Activated CD4-positive, alpha-beta memory T cell treated with anti-CD3 and anti-CD28 coated beads, Interleukin-2, amount 10 ng/mL, durations not matched to agents 7 days and 5 days (primary cell): ENCODE measurements around the gene GATA2. TPM values are rescaled to one million over a fixed set of nuclear protein-coding genes. Genes with fewer than 3 reads are reported as not detected.
A peak's percentile ranks its signal among the peaks of the same experiment; 100 is the strongest.

ENCODE experiments used
- CTCF ChIA-PET: fragments of 350-600 bp; sonication (Branson Sonifier 250); formaldehyde crosslinking; loops from one replicate; lab custom pipeline; 2021; ENCODE audit warnings: antibody characterized with exemption, inconsistent platforms; lab: Charles Lee
- POLR2A ChIA-PET: fragments of 350-600 bp; sonication (Branson Sonifier 250); formaldehyde crosslinking; loops from one replicate; lab custom pipeline; 2021; ENCODE audit warnings: antibody characterized with exemption; lab: Charles Lee
- DNase-seq: peaks from one replicate; pipeline ENCODE4 v3.0.0-alpha.2; 2020
- H3K27ac Mint-ChIP-seq: one replicate; pipeline ENCODE4 v1.8.0; 2021; ENCODE audit warnings: mild to moderate bottlenecking, mixed read lengths
- H3K27me3 Mint-ChIP-seq: one replicate; pipeline ENCODE4 v1.8.0; 2021; ENCODE audit warnings: mixed read lengths
- H3K36me3 Mint-ChIP-seq: one replicate; pipeline ENCODE4 v1.8.0; 2021; ENCODE audit warnings: low read depth, mixed read lengths
- H3K4me1 Mint-ChIP-seq: one replicate; pipeline ENCODE4 v1.8.0; 2021; ENCODE audit warnings: mixed read lengths
- H3K4me3 Mint-ChIP-seq: one replicate; pipeline ENCODE4 v1.8.0; 2021; ENCODE audit warnings: mild to moderate bottlenecking, mixed read lengths
- H3K9me3 Mint-ChIP-seq: one replicate; pipeline ENCODE4 v1.8.0; 2021; ENCODE audit warnings: mixed read lengths
- total RNA-seq, 2 experiments: library from RNA; stranded (reverse); gene quantifications; one replicate each; pipeline ENCODE4 v1.2.3, GENCODE V29; 2021

GATA2 gene
- under 1 TPM; 0.08 to 0.23 TPM for total RNA-seq

DNA sequence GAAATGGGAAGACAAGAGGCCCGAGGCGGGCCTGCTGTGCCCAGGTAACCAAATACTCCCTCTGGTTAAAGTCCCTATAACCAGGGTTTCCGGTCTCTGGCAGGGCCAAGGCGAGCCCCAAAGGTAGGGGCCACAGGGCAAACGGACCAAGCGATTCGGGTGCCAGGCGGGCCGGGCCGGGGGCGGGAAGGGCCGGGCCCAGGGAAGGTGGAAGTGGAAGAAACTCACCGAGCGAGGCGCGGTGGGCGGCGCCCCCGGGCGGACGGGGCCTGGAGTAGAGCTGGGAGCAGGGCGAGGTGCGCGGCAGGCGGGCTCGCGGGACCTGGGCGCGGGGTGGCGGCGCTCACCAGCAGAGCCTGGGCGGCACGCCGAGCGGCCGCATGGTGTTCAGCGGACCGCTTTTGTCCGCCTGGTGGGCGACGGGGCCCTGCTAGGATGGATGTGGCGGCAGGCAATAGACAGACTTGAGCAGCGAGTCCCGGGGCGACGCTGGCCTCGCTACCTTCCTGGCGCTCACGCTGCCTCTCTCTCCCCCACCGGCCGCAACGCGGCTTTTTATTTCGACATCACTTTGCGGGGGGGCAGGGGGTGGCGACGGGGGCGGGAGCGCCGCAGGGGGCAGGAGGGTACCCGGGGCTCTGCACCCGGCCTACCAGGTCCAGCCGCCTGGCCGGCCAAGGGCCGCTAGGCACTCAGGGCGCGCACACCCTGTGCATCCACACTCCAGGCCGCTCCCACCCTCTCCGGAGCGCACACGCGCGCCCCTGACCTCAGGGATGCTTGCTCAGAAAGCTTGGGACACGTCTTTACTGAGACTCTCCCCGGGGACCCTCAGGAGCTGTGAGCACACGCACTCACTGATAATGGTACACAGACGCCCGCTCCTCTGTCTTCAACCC, at the start of gene GATA2:
Gene GATA2, minus strand, starts transcription at position 531 of the 899 bp plus-strand sequence. CDS start 6,170 bp downstream, outside the sequence.
- peak within 1 kb of the TSS; percentile 30 for H3K4me3 Mint-ChIP-seq
- H3K36me3 Mint-ChIP-seq, result no peaks in the 10 kb centered on the region
- no peak for DNase-seq
- ChIA-PET POLR2A (no interaction called here), CTCF (no interaction called here)
- no peaks in the 10 kb centered on the region for H3K9me3 Mint-ChIP-seq
- peaks cover 66% of the 10 kb centered on the region for H3K27me3 Mint-ChIP-seq
- H3K4me1 Mint-ChIP-seq, result peaks cover 25% of the 10 kb centered on the region
- peak within 1 kb of the TSS; percentile 40 for H3K27ac Mint-ChIP-seq

DNA sequence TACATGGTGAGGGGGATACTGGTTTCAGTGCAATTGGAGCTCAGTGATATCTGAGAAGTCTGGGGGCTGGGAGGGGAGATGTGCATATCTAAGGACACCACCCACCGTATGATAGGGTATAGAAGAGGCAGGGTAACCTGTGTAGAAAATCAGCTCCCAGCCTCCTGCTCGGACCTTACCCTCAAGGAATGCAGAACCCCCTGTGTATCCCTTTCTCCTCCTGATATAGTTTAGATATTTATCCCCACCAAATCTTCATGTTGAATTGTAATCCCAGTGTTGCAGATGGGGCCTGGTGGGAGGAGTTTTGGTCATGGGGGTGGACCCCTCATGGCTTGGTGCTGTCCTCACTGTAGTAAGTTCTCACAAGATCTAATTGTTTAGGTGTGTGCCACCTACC, 48.2 kb upstream of the GATA2 start:
- ChIA-PET POLR2A (no interaction called here), CTCF (no interaction called here)
- H3K4me1 Mint-ChIP-seq, result no peaks in the 10 kb centered on the region
- peaks cover 37% of the 10 kb centered on the region for H3K27me3 Mint-ChIP-seq
- no peak overlapping the region for H3K4me3 Mint-ChIP-seq
- H3K36me3 Mint-ChIP-seq, result no peaks in the 10 kb centered on the region
- H3K9me3 Mint-ChIP-seq, result no peaks in the 10 kb centered on the region
- no peak for DNase-seq
- H3K27ac Mint-ChIP-seq, result no peak overlapping the region

DNA sequence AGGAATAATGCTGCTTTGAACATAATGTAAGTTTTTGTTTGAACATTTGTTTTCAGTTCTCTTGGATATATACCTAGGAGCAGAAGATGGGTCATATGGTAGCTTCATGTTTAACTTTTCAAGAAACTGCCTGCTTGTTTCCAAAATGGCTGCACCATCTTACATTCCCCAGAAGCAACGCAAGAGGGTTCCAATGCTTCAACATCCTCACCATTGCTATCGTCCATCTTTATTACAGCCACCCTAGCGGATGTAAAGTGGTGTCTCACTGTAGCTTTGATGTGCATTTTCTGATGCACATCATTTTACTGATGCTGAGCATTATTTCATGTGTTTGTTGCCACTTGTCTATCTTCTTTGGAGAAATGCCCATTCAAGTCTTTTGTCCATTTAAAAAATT, 46.4 kb upstream of the GATA2 start:
- H3K27ac Mint-ChIP-seq, result no peak overlapping the region
- no peaks in the 10 kb centered on the region for H3K36me3 Mint-ChIP-seq
- peaks cover 50% of the 10 kb centered on the region for H3K27me3 Mint-ChIP-seq
- ChIA-PET POLR2A (no interaction called here), CTCF (interaction anchor here (0.5 kb wide), 1 partner anchor 10 kb away, joined by 3 read pairs; no protein-coding TSS in a partner anchor)
- no peak for DNase-seq
- H3K4me1 Mint-ChIP-seq, result no peaks in the 10 kb centered on the region
- H3K4me3 Mint-ChIP-seq, result no peak overlapping the region
- no peaks in the 10 kb centered on the region for H3K9me3 Mint-ChIP-seq

DNA sequence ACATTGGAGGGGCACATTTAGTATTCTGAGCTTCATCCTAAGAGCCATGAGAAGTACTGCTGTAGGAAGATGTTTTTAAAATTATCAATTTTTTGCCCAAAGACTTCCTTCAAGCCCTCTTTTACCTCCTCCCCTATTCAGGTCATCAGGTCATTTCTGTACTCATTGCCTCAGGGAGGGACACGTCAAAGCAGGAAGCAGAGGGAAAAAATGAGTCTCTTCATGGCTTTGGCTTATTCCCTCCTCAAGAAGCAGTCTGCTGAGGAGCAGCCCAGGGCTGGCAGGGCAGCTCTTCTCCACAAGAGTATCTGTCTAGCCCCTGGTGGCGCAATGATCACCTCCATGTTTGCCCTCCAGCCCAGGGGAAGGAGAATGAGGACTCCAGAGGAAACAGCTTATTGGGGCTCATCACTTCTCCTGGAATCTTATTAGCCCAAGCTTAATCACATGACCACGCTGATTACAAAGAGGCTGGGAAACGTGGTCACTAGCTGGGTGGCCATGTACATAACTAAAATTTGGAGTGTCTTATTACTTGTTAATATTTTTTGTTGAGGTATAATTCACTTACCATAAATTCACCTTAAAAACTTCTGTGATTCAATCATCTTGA, 44.2 kb upstream of the GATA2 start:
- CTCF ChIA-PET, result no interaction called here
- H3K27me3 Mint-ChIP-seq, result peaks cover 62% of the 10 kb centered on the region
- no peaks in the 10 kb centered on the region for H3K4me1 Mint-ChIP-seq
- H3K4me3 Mint-ChIP-seq, result no peak overlapping the region
- no peaks in the 10 kb centered on the region for H3K9me3 Mint-ChIP-seq
- H3K27ac Mint-ChIP-seq, result no peak overlapping the region
- no peak for DNase-seq
- POLR2A ChIA-PET, result no interaction called here
- no peaks in the 10 kb centered on the region for H3K36me3 Mint-ChIP-seq

DNA sequence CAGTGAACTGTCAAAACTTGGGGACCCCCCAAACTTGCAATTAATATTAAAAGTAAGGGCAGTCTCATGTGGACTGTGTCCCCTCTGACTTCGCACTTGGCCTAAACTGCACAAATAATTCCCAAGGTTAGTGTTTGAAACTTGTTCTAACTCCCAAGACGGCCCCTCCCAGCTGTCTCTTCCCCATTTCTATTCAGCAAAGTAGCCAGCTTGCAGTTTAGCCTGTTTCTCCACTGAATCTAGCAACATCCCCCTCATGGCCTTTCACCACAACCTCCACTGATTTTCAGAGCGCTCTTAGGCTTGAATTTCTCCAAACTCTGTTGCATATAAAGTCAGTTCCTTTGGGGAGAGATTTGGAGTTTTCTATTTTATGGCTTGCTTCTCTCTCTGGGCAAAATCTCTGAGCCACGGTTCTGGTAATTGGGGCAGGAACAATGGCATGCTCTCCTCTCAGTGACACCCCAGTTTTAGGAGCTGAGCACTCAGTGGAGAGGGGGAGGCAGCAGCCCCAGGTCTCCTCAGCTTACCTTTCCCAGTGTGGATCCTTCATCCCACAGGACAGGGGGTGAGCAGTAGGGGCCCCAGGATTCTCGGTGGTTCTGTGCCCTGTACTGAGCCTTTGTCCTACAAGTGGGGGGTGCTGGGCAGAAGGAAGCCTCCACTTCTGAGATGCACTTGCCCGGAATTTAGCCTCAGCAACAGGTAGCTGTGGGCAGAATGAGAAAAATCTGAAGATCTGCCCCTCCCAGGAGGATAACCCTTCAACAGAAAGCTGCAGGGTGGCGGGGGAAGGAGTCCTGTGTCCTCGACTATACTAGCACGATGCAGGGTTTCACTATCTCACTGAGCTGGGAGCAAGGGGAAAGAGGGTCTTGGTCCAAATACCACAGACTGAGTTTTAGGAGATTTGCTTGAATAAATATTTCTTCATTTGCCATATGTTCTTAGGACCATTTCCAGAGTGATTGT, 39.3 kb upstream of the GATA2 start:
- peaks cover 67% of the 10 kb centered on the region for H3K27me3 Mint-ChIP-seq
- no peaks in the 10 kb centered on the region for H3K4me1 Mint-ChIP-seq
- no peaks in the 10 kb centered on the region for H3K36me3 Mint-ChIP-seq
- no peaks in the 10 kb centered on the region for H3K9me3 Mint-ChIP-seq
- no peak for DNase-seq
- H3K4me3 Mint-ChIP-seq, result no peak overlapping the region
- CTCF ChIA-PET, result interaction anchor here (1.2 kb wide), 1 partner anchor 85 kb away, joined by 4 read pairs; no protein-coding TSS in a partner anchor
- POLR2A ChIA-PET, result no interaction called here
- no peak overlapping the region for H3K27ac Mint-ChIP-seq

DNA sequence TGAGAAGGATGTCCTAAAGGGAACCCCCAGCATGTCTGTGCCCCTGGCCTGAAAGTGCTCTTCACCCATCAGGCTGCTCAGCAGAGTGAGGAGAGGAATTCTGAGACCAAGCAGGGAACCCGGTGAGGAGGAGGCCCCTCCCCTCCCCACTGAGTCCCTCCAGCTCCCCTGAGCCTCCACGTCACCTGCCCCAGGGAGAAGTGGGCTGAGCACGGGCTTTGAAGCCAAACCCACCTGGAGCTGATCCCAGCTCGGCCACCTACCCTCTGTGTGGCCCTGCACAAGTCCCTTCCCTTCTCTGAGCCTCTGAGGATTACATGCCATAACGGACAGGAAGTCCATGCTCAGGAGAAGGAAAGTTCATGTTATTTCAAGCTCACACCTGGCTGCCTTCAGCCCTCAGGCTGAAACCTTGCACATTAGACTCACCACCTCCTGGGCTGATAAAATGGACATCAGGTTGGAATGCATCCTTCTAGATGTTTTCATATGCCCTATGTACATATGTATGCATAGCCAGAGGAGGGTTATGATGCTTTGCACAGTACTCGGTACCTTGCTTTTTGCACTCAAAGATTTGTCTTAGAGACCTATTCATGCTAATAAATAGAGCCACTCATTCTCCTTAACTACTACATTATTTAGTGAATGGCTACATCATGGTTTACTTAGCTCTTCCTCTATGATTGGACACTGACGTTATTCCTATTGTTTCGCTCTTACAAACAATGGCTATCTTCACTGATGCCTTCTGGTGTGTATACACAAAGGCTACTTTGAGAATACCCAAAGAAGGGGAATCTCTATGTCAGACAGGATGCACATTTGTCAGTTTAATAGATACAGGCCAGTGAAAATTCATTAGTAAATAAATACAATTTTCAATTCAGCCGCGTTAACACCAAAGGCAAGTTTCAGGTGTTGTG, 31.6 kb upstream of the GATA2 start:
- Mint-ChIP-seq H3K27me3 (peaks cover 32% of the 10 kb centered on the region), H3K27ac (no peak overlapping the region), H3K4me1 (no peaks in the 10 kb centered on the region), H3K4me3 (no peak overlapping the region), H3K9me3 (no peaks in the 10 kb centered on the region), H3K36me3 (no peaks in the 10 kb centered on the region)
- POLR2A ChIA-PET, result no interaction called here
- no peak for DNase-seq
- CTCF ChIA-PET, result no interaction called here

DNA sequence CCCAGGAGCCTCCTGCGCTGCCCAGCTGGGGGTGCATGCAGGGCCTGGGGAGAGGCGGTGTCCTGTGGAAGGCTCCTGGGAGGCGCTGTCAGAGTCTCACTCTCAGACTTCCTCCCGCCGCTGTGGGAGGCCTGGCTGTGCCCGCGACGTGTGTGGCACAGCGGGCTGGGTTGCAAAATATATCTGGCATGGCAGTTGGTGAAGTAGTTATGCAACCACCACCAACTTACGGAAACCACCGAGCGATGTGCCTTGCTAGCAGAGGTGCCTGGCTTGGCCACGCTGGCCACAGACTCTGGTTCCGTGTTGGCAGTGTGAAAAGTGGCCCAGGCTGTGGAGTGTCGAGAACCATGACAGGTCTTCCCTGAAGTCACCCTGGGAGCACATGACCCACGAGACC, 30.6 kb upstream of the GATA2 start:
- ChIA-PET POLR2A (no interaction called here), CTCF (no interaction called here)
- H3K27ac Mint-ChIP-seq, result no peak overlapping the region
- H3K36me3 Mint-ChIP-seq, result no peaks in the 10 kb centered on the region
- H3K9me3 Mint-ChIP-seq, result no peaks in the 10 kb centered on the region
- no peak for DNase-seq
- no peak overlapping the region for H3K4me3 Mint-ChIP-seq
- peaks cover 29% of the 10 kb centered on the region for H3K27me3 Mint-ChIP-seq
- no peaks in the 10 kb centered on the region for H3K4me1 Mint-ChIP-seq

DNA sequence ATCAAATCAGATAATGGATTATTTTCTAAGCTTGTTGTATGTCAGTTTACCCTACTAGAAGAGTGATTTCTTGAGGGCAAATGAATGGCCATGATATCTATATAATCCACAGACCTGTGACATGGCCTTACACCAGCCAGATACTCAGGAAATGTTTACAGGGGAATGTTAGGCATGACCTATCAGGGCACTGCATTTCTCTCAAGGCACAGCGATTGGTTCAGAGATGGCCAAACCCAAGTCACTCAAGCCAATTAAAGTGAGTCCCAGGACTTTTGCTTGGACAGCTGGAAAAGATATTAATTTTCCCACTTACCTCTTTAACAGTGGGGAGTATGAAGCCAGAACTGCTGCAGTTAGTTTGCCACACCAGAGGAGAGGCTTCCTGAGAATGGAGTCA, 28.7 kb upstream of the GATA2 start:
- ChIA-PET POLR2A (no interaction called here), CTCF (no interaction called here)
- no peaks in the 10 kb centered on the region for H3K36me3 Mint-ChIP-seq
- H3K4me3 Mint-ChIP-seq, result no peak overlapping the region
- H3K27ac Mint-ChIP-seq, result no peak overlapping the region
- H3K27me3 Mint-ChIP-seq, result peaks cover 21% of the 10 kb centered on the region
- no peak for DNase-seq
- no peaks in the 10 kb centered on the region for H3K9me3 Mint-ChIP-seq
- H3K4me1 Mint-ChIP-seq, result no peaks in the 10 kb centered on the region

DNA sequence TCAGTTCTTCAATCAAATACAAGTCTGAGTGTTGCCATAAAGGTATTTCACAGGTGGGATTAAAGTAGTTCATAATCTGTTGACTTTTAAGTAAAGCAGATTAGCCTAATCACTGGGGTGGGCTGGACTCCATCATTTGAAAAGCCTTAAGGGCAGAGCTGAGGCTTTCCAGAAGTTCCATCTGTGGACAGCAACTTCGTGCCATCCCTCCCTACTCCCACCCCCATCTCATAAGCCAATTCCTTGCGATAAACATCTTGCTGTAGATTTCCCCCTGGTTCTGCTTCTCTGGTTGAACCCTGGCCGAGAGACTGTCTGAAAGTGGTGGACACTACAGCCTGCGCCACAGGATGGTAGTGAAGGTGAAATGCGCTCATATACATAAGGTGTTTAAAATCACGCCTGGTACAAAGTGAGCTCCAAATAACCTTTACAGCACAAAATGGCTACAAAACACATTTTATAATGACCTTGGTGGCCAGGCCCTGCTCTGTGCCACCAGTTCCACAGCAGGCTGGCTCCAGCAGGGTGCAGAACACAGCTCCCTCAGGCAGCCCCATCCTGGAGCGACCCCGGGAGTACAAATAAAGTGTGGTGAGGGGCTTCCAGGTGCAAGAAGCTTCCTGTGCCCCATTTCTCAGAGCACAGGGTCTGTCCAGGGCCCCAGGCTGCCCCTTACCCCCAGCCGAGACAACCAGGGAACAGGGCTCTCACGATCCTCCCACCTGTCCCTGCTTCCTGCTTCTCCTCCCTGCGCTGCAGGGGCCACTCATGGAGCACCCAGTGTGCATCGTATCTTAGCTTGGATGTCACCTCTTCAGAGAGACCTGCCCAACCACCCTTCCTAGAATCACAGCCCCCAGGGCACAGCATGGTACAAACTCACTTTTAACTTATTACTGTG, 25.8 kb upstream of the GATA2 start:
- peaks cover 2% of the 10 kb centered on the region for H3K9me3 Mint-ChIP-seq
- H3K27me3 Mint-ChIP-seq, result peaks cover 36% of the 10 kb centered on the region
- DNase-seq, result no peak
- no peaks in the 10 kb centered on the region for H3K36me3 Mint-ChIP-seq
- H3K4me1 Mint-ChIP-seq, result no peaks in the 10 kb centered on the region
- H3K4me3 Mint-ChIP-seq, result no peak overlapping the region
- ChIA-PET CTCF (interaction anchor here (0.9 kb wide), 1 partner anchor 12 kb away, joined by 3 read pairs; no protein-coding TSS in a partner anchor), POLR2A (no interaction called here)
- no peak overlapping the region for H3K27ac Mint-ChIP-seq

DNA sequence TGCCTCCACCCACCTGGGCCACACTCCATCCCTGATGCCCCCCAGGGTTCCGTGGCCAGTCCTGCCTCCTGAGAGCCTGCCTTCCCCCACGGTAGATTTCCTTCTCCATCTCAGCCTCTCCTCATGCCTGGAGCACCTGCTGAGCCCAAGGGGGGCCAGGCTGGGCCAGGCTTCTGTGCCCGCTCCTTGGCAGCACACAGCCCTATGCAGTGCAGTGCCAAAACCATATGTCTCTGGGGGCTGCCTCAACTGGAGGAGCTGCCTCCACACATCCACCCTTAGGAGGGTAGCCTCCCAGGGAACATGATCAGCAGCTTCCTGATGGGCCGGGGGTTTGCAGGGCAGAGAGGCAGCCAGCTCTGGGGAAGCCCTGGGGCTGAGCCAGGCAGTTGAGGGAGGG, 24.6 kb upstream of the GATA2 start:
- no peak for DNase-seq
- H3K36me3 Mint-ChIP-seq, result no peaks in the 10 kb centered on the region
- H3K9me3 Mint-ChIP-seq, result peaks cover 2% of the 10 kb centered on the region
- ChIA-PET CTCF (interaction anchor here (0.9 kb wide), 1 partner anchor 11 kb away, joined by 3 read pairs; no protein-coding TSS in a partner anchor), POLR2A (no interaction called here)
- H3K4me1 Mint-ChIP-seq, result no peaks in the 10 kb centered on the region
- peaks cover 43% of the 10 kb centered on the region for H3K27me3 Mint-ChIP-seq
- no peak overlapping the region for H3K27ac Mint-ChIP-seq
- H3K4me3 Mint-ChIP-seq, result no peak overlapping the region

DNA sequence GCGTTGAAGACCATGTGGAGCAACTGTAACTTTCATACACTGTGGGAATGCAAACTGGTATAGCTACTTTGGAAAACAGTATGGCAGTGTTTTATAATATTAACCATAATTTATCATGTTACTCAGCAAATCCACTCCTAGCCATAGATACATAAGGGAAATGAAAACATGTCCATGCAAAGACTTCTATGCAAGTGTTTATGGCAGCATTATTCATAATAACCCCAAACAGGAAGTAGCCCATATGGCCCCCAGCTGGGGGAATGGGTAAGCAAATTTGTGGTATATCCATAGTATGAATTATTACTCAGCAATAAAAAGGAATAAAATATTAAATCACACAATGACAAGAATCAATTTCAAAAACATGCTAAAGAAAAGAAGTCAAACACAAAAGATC, 23.0 kb upstream of the GATA2 start:
- peaks cover 50% of the 10 kb centered on the region for H3K27me3 Mint-ChIP-seq

More for the DNA sequence above, 23.0 kb upstream of the GATA2 start:
- no peaks in the 10 kb centered on the region for H3K4me1 Mint-ChIP-seq
- no peak overlapping the region for H3K27ac Mint-ChIP-seq
- CTCF ChIA-PET, result no interaction called here
- no peaks in the 10 kb centered on the region for H3K36me3 Mint-ChIP-seq
- no peak overlapping the region for H3K4me3 Mint-ChIP-seq
- peaks cover 2% of the 10 kb centered on the region for H3K9me3 Mint-ChIP-seq
- POLR2A ChIA-PET, result no interaction called here
- DNase-seq, result no peak
